Karpas-422 (cell line): Measurements from ENCODE around the gene CHRNG. TPM values are rescaled to one million over a fixed set of nuclear protein-coding genes. Genes with fewer than 3 reads are reported as not detected.
A peak's percentile ranks its signal among the peaks of the same experiment; 100 is the strongest.

Experiments
- DNase-seq: peaks from one replicate; pipeline ENCODE4 v3.0.0-alpha.2; 2015
- H2AFZ ChIP-seq: fragments of 200-600 bp; sonication (generic); 2 replicates; pipeline ENCODE4 v1.6.1; 2014; ENCODE audit warnings: antibody characterized with exemption, low read length, mixed read lengths
- H3K27ac ChIP-seq: fragments of 200-600 bp; sonication (generic); 2 replicates; pipeline ENCODE4 v1.5.1; 2014; ENCODE audit warnings: mild to moderate bottlenecking, low read length, moderate library complexity
- H3K27me3 ChIP-seq: fragments of 200-600 bp; sonication (generic); 2 replicates; pipeline ENCODE4 v1.6.1; 2014; ENCODE audit warnings: low read length, mixed read lengths
- H3K36me3 ChIP-seq: fragments of 200-600 bp; sonication (generic); 2 replicates; pipeline ENCODE4 v1.6.1; 2014; ENCODE audit warnings: low read length, mixed read lengths; ENCODE audit not compliant: insufficient read depth
- H3K4me1 ChIP-seq: fragments of 200-600 bp; sonication (generic); 2 replicates; pipeline ENCODE4 v1.6.1; 2014; ENCODE audit warnings: mild to moderate bottlenecking, low read length, mixed read lengths
- H3K4me2 ChIP-seq: fragments of 200-600 bp; sonication (generic); 2 replicates; pipeline ENCODE4 v1.6.1; 2014; ENCODE audit warnings: low read length, low read depth, mild to moderate bottlenecking; ENCODE audit not compliant: poor library complexity, severe bottlenecking
- H3K4me3 ChIP-seq: fragments of 200-600 bp; sonication (generic); 2 replicates; pipeline ENCODE4 v1.5.1; 2014; ENCODE audit warnings: mild to moderate bottlenecking, antibody characterized with exemption, low read length, mixed read lengths
- H3K79me2 ChIP-seq: fragments of 200-600 bp; sonication (generic); 2 replicates; pipeline ENCODE4 v1.6.1; 2014; ENCODE audit warnings: mild to moderate bottlenecking, low read length, mixed read lengths
- H3K9ac ChIP-seq: fragments of 200-600 bp; sonication (generic); 2 replicates; pipeline ENCODE4 v1.6.0; 2014; ENCODE audit warnings: low read length
- H3K9me2 ChIP-seq: fragments of 200-600 bp; sonication (generic), shearing (Covaris generic); replicated peaks from 2 replicates; pipeline ENCODE4 v1.6.0; 2014; ENCODE audit warnings: mild to moderate bottlenecking, low read length, moderate library complexity; ENCODE audit not compliant: insufficient read depth
- H3K9me3 ChIP-seq: fragments of 300-700, 200-600 bp; sonication (generic); 2 replicates; pipeline ENCODE4 v1.6.1; 2014; ENCODE audit warnings: low read length, mixed read lengths
- H4K20me1 ChIP-seq: fragments of 200-600 bp; sonication (generic); 2 replicates; pipeline ENCODE4 v1.6.1; 2014; ENCODE audit warnings: mild to moderate bottlenecking, antibody characterized with exemption, low read length, low read depth; ENCODE audit not compliant: insufficient read depth
- total RNA-seq: library from RNA; depleted of rRNA; stranded (reverse); fragments of >200 nt; shearing (Covaris generic); gene quantifications from 2 replicates; pipeline ENCODE4 v1.2.3, GENCODE V29; 2014; ENCODE audit warnings: low replicate concordance

The CHRNG gene
- total RNA-seq, 1 experiment from 2014 or later = not detected

DNA sequence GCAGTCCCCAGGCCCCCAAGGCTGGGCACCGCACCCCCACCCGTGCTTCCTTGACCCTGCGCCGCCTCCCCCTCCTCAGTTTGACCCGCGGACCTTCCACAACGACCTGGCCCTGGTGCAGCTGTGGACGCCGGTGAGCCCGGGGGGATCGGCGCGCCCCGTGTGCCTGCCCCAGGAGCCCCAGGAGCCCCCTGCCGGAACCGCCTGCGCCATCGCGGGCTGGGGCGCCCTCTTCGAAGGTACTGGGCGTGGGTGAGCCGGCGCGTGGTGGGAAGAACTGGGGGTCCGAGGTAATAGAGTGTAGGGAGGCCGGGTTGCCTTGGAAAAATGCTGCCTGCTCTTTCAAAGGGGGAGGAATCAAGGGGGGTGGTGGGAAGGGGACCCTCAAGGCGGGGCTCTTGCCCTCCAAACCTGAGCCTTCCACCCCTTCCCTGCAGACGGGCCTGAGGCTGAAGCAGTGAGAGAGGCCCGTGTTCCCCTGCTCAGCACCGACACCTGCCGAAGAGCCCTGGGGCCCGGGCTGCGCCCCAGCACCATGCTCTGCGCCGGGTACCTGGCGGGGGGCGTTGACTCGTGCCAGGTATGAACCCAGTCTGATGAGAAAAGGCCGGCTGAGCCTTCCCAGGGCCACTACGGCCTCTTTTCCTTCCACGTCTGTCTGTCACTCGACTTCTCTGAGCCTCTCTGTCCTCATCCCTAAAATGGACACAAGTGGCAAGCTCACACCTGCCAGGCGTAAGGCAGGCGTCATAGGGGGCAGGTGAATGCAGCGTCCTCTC is 16.7 kb upstream of the CHRNG start:
- Histone ChIP-seq H3K9me3 (no peaks in the 10 kb centered on the region), H4K20me1 (no peaks in the 10 kb centered on the region), H3K27ac (no peak overlapping the region), H3K9me2 (no peaks in the 10 kb centered on the region), H2AFZ (no peak overlapping the region), H3K9ac (no peak overlapping the region), H3K36me3 (no peaks in the 10 kb centered on the region), H3K4me3 (no peak overlapping the region), H3K79me2 (no peaks in the 10 kb centered on the region), H3K27me3 (no peaks in the 10 kb centered on the region), H3K4me2 (no peak overlapping the region), H3K4me1 (peaks cover 5% of the 10 kb centered on the region; the same call in 1 of the 2 replicates)
- DNase-seq = no peak

DNA sequence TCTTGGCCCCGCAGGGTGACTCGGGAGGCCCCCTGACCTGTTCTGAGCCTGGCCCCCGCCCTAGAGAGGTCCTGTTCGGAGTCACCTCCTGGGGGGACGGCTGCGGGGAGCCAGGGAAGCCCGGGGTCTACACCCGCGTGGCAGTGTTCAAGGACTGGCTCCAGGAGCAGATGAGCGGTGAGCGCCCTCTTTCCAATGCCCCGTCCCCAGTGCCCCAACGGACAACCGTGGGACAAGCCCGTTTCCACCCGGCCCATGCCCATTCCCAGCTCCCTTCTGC is 16.1 kb upstream of the CHRNG start:
- Histone ChIP-seq H3K4me1 (peaks cover 5% of the 10 kb centered on the region; the same call in 1 of the 2 replicates), H3K9ac (no peak overlapping the region), H3K79me2 (no peaks in the 10 kb centered on the region), H3K4me2 (peak overlapping the region; percentile 34), H3K4me3 (no peak overlapping the region), H3K9me2 (no peaks in the 10 kb centered on the region), H3K36me3 (no peaks in the 10 kb centered on the region), H3K9me3 (no peaks in the 10 kb centered on the region), H3K27me3 (no peaks in the 10 kb centered on the region), H4K20me1 (no peaks in the 10 kb centered on the region), H3K27ac (no peak overlapping the region), H2AFZ (no peak overlapping the region)
- DNase-seq = no peak

DNA sequence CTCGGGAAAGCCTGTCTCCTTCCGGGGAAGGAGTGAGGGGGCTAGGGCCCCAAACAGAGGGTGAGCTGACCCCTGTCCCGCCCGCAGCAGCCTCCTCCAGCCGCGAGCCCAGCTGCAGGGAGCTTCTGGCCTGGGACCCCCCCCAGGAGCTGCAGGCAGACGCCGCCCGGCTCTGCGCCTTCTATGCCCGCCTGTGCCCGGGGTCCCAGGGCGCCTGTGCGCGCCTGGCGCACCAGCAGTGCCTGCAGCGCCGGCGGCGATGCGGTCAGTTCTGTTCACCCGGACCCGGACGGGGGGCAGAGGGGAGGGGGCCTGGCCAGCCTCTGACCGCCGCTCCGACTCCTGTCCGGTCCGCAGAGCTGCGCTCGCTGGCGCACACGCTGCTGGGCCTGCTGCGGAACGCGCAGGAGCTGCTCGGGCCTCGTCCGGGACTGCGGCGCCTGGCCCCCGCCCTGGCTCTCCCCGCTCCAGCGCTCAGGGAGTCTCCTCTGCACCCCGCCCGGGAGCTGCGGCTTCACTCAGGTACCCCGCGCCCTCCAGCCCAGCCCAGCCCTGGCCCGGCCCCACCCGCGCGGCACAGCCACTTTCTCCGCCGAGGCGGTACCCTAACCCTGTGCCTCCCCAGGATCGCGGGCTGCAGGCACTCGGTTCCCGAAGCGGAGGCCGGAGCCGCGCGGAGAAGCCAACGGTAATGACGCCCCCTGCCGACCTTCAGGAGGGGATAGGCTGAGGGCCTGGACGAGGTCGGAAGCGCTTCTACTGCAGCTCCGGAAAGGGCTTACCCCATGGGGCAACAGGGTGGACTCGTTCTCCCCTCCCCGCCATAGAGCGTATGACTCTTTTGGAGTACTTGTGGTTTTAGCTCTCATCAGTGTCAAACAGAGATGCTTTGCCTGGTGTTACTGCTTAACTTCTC is 15.6 kb upstream of the CHRNG start:
- Histone ChIP-seq H3K79me2 (no peaks in the 10 kb centered on the region), H3K4me2 (peak overlapping the region; percentile 34), H3K9me3 (no peaks in the 10 kb centered on the region), H3K4me3 (peak overlapping the region; percentile 48; the same call in 1 of the 2 replicates), H4K20me1 (no peaks in the 10 kb centered on the region), H2AFZ (no peak overlapping the region), H3K9ac (peak overlapping the region; percentile 47; the same call in 1 of the 2 replicates), H3K36me3 (no peaks in the 10 kb centered on the region), H3K4me1 (peaks cover 5% of the 10 kb centered on the region), H3K9me2 (no peaks in the 10 kb centered on the region), H3K27me3 (no peaks in the 10 kb centered on the region), H3K27ac (no peak overlapping the region)
- peak; percentile 83 for DNase-seq

DNA sequence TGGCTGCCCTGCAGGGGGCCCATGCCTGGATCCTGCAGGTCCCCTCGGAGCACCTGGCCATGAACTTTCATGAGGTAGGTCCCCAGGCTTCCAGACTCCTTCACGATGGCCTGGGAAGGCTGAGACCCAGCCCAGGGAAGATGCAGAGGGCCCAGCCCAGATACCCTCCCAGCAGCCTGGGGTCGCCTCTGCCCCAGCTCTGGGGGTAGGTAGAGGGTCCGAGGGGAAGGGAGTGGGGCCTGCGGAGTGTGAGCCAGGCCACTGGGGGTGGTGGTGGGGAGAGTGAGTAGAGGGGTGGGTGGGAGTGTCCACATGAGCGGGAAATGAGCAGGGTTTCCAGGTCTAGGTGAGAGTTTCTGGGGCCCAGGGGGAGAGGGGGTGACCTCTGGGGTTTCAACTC is 14.7 kb upstream of the CHRNG start:
- Histone ChIP-seq H3K27me3 (no peaks in the 10 kb centered on the region), H4K20me1 (no peaks in the 10 kb centered on the region), H3K9ac (no peak overlapping the region), H3K4me3 (no peak overlapping the region), H3K36me3 (no peaks in the 10 kb centered on the region), H3K79me2 (no peaks in the 10 kb centered on the region), H3K27ac (no peak overlapping the region), H3K4me1 (peaks cover 5% of the 10 kb centered on the region), H2AFZ (no peak overlapping the region), H3K9me3 (no peaks in the 10 kb centered on the region), H3K4me2 (no peak overlapping the region), H3K9me2 (no peaks in the 10 kb centered on the region)
- no peak for DNase-seq

DNA sequence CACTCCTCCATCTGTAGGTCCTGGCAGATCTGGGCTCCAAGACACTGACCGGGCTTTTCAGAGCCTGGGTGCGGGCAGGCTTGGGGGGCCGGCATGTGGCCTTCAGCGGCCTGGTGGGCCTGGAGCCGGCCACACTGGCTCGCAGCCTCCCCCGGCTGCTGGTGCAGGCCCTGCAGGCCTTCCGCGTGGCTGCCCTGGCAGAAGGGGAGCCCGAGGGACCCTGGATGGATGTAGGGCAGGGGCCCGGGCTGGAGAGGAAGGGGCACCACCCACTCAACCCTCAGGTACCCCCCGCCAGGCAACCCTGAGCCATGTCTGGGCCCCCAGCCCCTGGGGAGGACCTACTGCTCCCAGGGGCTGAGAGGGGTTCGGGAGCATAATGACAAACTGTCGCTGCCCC is 14.3 kb upstream of the CHRNG start:
- no peaks in the 10 kb centered on the region for H3K27me3 ChIP-seq
- H3K4me1 ChIP-seq = peaks cover 5% of the 10 kb centered on the region
- H3K36me3 ChIP-seq = no peaks in the 10 kb centered on the region

DNA sequence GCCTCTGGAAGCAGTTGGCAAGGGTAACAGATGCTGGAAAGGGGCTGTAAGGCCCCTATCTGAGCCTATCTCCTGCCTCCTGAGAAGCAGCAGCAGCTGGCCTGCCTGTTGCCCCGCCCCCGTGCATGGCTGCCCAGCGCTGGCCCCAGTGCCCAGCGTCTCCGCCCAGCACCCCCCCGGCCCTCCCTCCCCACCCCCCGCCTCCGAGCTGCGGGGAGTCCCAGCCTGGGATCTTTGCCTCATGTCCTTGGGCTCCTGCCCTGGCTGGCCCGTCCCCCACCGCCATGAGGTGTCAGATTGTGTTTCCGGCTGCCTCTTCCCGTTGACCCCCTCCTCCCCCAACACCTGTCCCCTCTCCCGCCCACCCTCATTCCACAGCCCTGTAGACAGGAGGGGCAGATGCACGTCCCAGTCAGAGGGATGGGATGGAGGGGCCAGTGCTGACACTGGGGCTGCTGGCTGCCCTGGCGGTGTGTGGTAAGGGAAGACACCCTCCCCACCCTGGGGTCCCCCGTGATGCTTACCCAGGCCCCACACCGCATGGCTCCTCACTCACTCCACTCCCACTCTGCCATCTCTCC is 13.6 kb upstream of the CHRNG start, which contains the start of gene CHRND:
TSS of gene CHRND (plus strand) at position 370 of the 581 bp plus-strand sequence. CDS start at position 426, 56 bp downstream.
- Histone ChIP-seq H3K36me3 (no peaks in the 10 kb centered on the region), H3K27ac (no peak within 1 kb of the TSS), H3K27me3 (no peaks in the 10 kb centered on the region), H3K9me2 (no peaks in the 10 kb centered on the region), H3K4me2 (no peak within 1 kb of the TSS), H3K79me2 (no peaks in the 10 kb centered on the region), H2AFZ (no peak within 1 kb of the TSS), H3K4me3 (no peak within 1 kb of the TSS), H3K9ac (no peak within 1 kb of the TSS), H3K9me3 (no peaks in the 10 kb centered on the region), H3K4me1 (peaks cover 5% of the 10 kb centered on the region), H4K20me1 (no peaks in the 10 kb centered on the region; the same call in 1 of the 2 replicates)
- no peak for DNase-seq

More for the DNA sequence above, 14.3 kb upstream of the CHRNG start:
- Histone ChIP-seq H3K9me2 (no peaks in the 10 kb centered on the region), H3K9me3 (no peaks in the 10 kb centered on the region), H3K79me2 (no peaks in the 10 kb centered on the region), H4K20me1 (no peaks in the 10 kb centered on the region), H3K4me3 (no peak overlapping the region), H3K9ac (no peak overlapping the region), H3K4me2 (no peak overlapping the region), H3K27ac (no peak overlapping the region), H2AFZ (no peak overlapping the region)
- DNase-seq = no peak

DNA sequence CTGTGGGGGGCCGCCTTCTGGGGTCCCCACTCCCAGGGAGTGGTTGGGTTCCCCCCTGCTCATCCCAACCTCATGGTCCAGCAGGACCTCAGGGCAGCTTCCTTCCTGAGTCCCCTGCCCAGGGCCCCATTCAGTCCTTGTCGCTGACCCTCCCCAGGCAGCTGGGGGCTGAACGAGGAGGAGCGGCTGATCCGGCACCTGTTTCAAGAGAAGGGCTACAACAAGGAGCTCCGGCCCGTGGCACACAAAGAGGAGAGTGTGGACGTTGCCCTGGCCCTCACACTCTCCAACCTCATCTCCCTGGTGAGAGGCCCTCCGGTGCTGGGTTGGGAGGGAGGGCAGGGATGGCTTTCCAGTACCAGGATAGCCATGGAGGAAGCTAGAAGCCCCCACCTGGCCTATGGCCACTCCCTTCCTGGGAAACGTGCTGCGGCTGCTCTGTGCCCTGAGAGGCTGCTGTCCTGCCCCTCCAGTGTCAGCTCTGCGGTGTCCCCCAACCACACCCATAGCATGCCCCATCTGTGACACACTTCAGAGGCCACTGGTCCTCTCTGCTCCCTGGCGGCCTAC is 13.0 kb upstream of the CHRNG start:
- no peaks in the 10 kb centered on the region for H3K9me3 ChIP-seq
- H3K79me2 ChIP-seq = no peaks in the 10 kb centered on the region
- no peak for DNase-seq
- no peaks in the 10 kb centered on the region for H3K36me3 ChIP-seq
- peaks cover 5% of the 10 kb centered on the region for H3K4me1 ChIP-seq
- no peak overlapping the region for H3K4me3 ChIP-seq
- H3K9me2 ChIP-seq = no peaks in the 10 kb centered on the region
- no peak overlapping the region for H3K9ac ChIP-seq
- no peak overlapping the region for H3K27ac ChIP-seq
- H3K4me2 ChIP-seq = no peak overlapping the region
- no peaks in the 10 kb centered on the region; the same call in 1 of the 2 replicates for H4K20me1 ChIP-seq
- no peaks in the 10 kb centered on the region for H3K27me3 ChIP-seq
- no peak overlapping the region for H2AFZ ChIP-seq
